ENCODE results near the gene CCDC183. TPM values are rescaled to one million over a fixed set of nuclear protein-coding genes. Genes with fewer than 3 reads are reported as not detected.

The CCDC183 gene
- polyA plus RNA-seq, 3 donors: 0.54 to 2.1 TPM; not detected in 1

GRCh38 chr9:136854842-136855460 is 58.8 kb downstream of the CCDC183 start:
- WGBS (ENCODE audit: insufficient coverage): 88% methylated on average over 15 of the region's 23 CpGs
- no peak overlapping the region for H3K4me3 Mint-ChIP-seq
- peaks cover 0 to 9% of the 10 kb centered on the region in 2 donors for H3K36me3 Mint-ChIP-seq
- H3K9me3 ChIP-seq (replicated peaks in 1 of 2; ENCODE audit: control insufficient read depth in 1 of 2, insufficient read depth in 1 of 2, low read length in 2 of 2): no peaks in the 10 kb centered on the region
- H3K27me3 Mint-ChIP-seq (ENCODE audit: low read depth in 3 of 3): no peaks in the 10 kb centered on the region
- H4K20me1 ChIP-seq (ENCODE audit: insufficient read depth, low read length): peaks cover 20% of the 10 kb centered on the region
- H3K27ac ChIP-seq (ENCODE audit: low read depth in 1 of 2, low read length in 2 of 2): no peak overlapping the region
- no peak overlapping the region for H3K9ac ChIP-seq (ENCODE audit: insufficient read depth, low read length, poor library complexity, severe bottlenecking)
- H3K79me2 ChIP-seq (ENCODE audit: insufficient read depth, low read length): no peaks in the 10 kb centered on the region
- intact Hi-C loops (cut with micrococcal nuclease): no loop called here
- no peak for TF ChIP-seq CTCF (IDR thresholded peaks at IDR 0.05)
- H3K4me1 Mint-ChIP-seq: peaks cover 3% of the 10 kb centered on the region
- no peak overlapping the region for H3K4me3 ChIP-seq (replicated peaks in 1 of 3; ENCODE audit: low read depth in 2 of 3, low read length in 3 of 3)
- H3K27me3 ChIP-seq (ENCODE audit: control insufficient read depth in 2 of 2, insufficient read depth in 2 of 2, low read length in 2 of 2): no peaks in the 10 kb centered on the region
- no peak overlapping the region for H2AFZ ChIP-seq (ENCODE audit: insufficient read depth, low read depth, low read length, poor library complexity, severe bottlenecking)
- H3K4me2 ChIP-seq (replicated peaks; ENCODE audit: extremely low read depth, low read length, poor library complexity, severe bottlenecking): no peak overlapping the region
- no peak overlapping the region for H3K27ac Mint-ChIP-seq
- peaks cover 0 to 5% of the 10 kb centered on the region in 2 donors for H3K36me3 ChIP-seq (replicated peaks in 1 of 2; ENCODE audit: control insufficient read depth in 1 of 2, insufficient read depth in 2 of 2, low read length in 2 of 2)
- peaks cover 3 to 5% of the 10 kb centered on the region in 2 donors for H3K4me1 ChIP-seq (ENCODE audit: control insufficient read depth in 1 of 2, insufficient read depth in 2 of 2, low read length in 2 of 2)
- no peak for DNase-seq
- no peaks in the 10 kb centered on the region for H3K9me3 Mint-ChIP-seq

- Histone ChIP-seq H3K9me3 (replicated peaks in 1 of 2; ENCODE audit: control insufficient read depth in 1 of 2, insufficient read depth in 1 of 2, low read length in 2 of 2) (no peaks in the 10 kb centered on the region), H3K4me1 (ENCODE audit: control insufficient read depth in 1 of 2, insufficient read depth in 2 of 2, low read length in 2 of 2) (no peaks in the 10 kb centered on the region), H2AFZ (ENCODE audit: insufficient read depth, low read depth, low read length, poor library complexity, severe bottlenecking) (no peak overlapping the region), H4K20me1 (ENCODE audit: insufficient read depth, low read length) (peaks cover 19% of the 10 kb centered on the region), H3K4me3 (replicated peaks in 1 of 3; ENCODE audit: low read depth in 2 of 3, low read length in 3 of 3) (no peak overlapping the region), H3K27me3 (ENCODE audit: control insufficient read depth in 2 of 2, insufficient read depth in 2 of 2, low read length in 2 of 2) (no peaks in the 10 kb centered on the region), H3K4me2 (replicated peaks; ENCODE audit: extremely low read depth, low read length, poor library complexity, severe bottlenecking) (no peak overlapping the region), H3K36me3 (replicated peaks in 1 of 2; ENCODE audit: control insufficient read depth in 1 of 2, insufficient read depth in 2 of 2, low read length in 2 of 2) (peaks cover 2 to 3% of the 10 kb centered on the region in 2 donors), H3K79me2 (ENCODE audit: insufficient read depth, low read length) (no peaks in the 10 kb centered on the region), H3K9ac (ENCODE audit: insufficient read depth, low read length, poor library complexity, severe bottlenecking) (no peak overlapping the region), H3K27ac (ENCODE audit: low read depth in 1 of 2, low read length in 2 of 2) (no peak overlapping the region)
- Mint-ChIP-seq H3K27ac (no peak overlapping the region), H3K36me3 (peaks cover 2 to 11% of the 10 kb centered on the region in 2 donors), H3K9me3 (no peaks in the 10 kb centered on the region), H3K4me3 (no peak overlapping the region), H3K27me3 (ENCODE audit: low read depth in 3 of 3) (no peaks in the 10 kb centered on the region), H3K4me1 (no peaks in the 10 kb centered on the region)
- intact Hi-C loops (cut with micrococcal nuclease): no loop called here
- 88% methylated on average over 20 of the region's 26 CpGs for WGBS (ENCODE audit: insufficient coverage)
- no peak for TF ChIP-seq CTCF (IDR thresholded peaks at IDR 0.05)
- DNase-seq: no peak
Measured at GRCh38 chr9:136855461-136856078, 59.4 kb downstream of the CCDC183 start.
